ENCODE results near the gene CDIPT.
"Not testable (repeated sequence)": the region's sequence is repeated elsewhere in the genome, so short reads cannot be mapped to it uniquely, and the experiment has no call there.

CDIPT gene, protein sequence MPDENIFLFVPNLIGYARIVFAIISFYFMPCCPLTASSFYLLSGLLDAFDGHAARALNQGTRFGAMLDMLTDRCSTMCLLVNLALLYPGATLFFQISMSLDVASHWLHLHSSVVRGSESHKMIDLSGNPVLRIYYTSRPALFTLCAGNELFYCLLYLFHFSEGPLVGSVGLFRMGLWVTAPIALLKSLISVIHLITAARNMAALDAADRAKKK

DNA sequence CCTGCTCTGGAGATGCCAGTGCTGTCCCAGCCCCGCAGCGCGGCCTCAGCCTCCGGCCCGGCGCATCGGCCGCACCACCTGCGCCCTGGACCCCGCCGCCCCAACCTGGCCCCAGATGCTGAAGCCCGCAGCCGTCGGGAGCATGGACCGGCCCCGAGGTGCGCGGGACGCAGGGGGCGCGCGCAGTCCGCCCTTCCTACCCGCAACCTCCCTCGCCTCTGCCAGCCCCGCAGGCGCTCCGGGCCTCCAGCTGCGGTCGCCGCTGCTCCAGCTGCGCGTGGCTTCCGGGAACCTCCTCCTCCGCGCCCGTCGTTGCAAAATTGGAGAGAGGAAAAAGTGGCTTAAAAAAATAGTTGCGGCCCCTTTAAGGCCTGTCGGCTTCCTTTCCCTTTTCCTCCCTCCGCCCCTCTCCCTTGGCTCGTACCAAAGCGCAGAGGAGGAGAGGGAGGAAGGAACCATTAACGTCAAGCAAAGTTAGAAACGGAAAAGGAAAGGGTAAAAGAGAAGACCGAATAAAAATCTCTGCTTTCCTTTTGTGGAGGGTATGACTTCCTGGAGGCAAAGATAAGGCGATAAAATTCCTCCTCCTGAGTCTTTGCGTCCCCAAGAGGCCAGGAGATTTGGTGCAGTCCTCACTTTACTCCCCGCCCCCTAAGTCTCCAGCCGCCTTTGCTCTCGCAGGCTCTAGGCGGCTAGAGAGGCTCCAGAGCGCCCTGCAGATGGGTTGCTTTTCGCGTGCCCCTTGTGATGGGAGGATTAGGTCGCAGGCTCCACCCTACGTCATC is at the start of gene CDIPT:
Gene CDIPT, minus strand, starts transcription at position 343 of the 785 bp plus-strand sequence. CDS start 369 bp downstream, outside the sequence.
- DNase-seq = peak; percentile 91

DNA sequence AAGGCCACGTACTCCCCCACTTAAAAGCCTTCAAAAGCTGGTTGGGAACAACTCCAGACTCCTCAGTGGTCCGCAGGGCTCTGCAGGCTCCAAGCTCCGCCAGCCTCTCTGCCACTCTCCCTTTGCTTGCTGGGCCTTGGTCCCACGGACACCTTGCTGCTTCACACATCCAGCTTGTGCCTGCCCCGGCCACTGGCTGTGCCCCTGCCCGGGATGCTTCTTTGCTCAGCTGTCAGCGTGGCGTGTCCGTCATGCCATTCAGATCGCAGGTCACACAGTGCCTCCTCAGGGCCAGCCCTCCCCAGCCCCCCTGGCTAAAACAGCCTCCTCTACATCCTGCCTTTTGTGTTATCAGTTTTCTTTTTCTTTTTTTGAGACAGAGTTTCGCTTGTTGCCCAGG is 49.1 kb upstream of the CDIPT start:
- no peak for DNase-seq

DNA sequence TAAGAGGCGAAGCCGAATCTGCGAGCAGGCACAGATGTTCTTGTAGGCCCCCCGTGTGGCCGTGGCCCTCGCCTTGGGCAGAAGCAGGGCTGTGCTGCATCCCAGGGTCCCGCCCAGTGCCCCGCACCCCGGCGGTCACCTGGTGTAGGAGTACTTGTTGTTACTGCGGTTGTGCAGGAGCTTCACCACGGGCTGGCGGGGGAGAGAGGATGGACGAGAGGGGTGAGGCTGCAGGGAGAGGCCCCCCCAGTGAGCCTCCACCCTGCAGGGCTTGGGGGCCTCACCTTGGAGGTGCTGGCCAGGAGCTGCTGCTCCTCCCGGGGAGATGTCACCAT is 48.6 kb upstream of the CDIPT start:
- no peak for DNase-seq

DNA sequence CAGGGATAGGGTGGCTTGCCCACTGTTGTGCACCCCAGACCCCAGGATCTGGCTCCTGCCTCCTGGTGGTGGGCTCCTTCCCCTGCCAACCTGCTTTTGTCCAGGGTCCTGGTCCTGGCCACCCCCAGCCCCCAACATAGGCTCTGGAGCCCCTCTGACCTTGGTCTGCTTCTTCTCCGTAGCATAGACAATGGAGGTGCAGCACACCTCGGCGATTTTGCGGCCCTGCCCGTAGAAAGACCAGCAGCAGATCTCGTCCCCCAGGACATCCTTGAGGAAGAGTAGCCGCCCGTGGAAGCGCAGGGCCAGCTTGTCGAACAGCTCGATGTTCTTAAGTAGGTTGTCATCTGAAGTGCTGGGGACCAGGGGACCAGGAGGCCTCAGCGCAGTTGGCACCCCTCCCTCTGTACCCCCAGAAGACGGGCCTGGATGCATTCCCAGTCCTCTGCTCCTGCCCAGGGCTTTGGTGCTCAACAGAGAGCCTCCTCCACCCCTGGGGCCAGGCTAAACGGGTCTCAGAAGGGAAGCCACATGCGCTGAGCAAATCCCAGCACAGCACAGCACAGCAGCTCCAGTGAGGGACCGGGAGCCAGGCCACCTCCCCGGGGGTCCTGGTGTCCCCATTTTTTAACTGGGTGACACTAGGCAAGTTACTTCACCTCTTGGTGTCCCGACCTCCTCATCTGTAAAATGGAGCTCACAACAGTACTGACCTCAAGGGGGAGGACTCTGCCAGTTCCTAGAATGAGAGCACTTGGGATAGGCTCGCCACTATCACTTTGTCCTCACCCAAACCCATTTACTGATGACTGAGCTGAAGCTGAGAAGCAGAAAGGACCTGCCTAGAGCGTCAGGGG is 48.0 kb upstream of the CDIPT start:
- DNase-seq = no peak

DNA sequence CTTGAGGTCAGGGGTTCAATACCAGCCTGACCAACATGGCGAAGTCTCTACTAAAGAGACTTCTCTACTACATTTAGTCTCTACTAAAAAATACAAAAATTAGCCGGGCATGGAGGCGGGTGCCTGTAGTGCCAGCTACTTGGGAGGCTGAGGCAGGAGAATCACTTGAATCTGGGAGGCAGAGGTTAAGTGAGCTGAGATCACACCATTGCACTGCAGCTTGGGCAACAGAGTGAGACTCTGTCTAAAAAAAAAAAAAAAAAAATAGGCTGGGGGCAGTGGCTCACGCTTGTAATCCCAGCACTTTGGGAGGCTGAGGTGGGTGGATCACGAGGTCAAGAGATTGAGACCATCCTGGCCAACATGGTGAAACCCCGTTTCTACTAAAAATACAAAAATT is 46.8 kb upstream of the CDIPT start:
- DNase-seq = not testable (repeated sequence)

DNA sequence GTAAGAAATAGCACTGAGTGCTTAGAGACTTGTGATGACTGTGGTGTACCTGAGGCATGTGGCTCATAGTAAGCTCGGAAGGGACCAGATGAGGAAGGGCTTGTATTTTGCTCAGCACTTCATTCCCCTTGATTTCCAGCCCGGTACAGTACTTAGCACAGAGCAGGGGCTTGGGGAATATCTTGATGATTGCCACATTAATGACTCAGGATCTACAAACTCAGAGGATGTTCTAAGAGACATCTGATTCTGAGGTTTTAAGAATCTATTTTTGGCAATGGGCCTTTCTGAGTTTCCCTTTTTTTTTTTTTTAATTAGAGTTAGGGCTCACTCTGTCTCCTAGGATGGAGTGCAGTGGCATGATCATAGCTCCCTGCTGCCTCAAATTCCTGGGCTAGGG is 46.4 kb upstream of the CDIPT start:
- no peak for DNase-seq

DNA sequence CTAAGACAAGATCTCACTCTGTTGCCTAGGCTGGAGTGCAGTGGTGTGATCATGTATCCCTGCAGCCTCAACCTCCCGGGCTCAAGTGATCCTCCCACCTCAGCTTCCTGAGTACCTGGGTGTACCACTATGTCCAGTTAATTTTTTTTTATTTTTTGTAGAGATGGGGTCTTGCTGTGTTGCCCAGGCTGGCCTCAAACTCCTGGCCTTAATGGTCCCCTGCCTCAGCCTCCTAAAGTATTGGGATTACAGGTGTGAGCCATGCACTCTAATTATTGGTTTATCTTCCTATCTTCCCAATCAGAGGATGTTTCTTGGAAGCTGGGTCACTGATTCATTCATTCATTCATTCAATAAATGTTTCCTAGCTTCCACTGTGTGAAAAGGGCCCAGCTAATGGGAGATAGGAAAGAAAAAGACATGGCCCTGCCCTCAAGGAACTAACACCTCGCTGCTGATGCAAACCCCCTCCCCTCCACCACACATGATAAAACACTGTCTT is 45.7 kb upstream of the CDIPT start:
- no peak for DNase-seq

DNA sequence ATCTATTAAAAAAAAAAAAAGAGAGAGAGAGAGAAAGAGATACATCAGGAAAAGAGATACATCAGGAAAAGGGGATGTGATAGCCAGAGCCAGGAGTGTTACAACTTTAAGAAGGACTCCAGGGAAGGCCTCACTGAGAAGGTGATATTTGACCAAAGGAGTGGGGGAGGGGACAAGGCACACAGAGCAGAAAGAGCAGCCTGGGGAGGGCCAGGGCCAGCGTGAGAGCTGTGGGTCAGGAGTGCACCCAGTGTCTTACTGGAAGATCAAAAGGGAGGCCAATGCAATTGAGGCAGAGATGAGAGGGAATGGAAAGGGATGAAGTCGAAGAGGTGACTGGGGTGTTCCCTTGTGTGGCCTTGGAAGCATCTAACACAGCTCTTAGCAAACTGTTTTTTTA is 44.9 kb upstream of the CDIPT start:
- no peak for DNase-seq

DNA sequence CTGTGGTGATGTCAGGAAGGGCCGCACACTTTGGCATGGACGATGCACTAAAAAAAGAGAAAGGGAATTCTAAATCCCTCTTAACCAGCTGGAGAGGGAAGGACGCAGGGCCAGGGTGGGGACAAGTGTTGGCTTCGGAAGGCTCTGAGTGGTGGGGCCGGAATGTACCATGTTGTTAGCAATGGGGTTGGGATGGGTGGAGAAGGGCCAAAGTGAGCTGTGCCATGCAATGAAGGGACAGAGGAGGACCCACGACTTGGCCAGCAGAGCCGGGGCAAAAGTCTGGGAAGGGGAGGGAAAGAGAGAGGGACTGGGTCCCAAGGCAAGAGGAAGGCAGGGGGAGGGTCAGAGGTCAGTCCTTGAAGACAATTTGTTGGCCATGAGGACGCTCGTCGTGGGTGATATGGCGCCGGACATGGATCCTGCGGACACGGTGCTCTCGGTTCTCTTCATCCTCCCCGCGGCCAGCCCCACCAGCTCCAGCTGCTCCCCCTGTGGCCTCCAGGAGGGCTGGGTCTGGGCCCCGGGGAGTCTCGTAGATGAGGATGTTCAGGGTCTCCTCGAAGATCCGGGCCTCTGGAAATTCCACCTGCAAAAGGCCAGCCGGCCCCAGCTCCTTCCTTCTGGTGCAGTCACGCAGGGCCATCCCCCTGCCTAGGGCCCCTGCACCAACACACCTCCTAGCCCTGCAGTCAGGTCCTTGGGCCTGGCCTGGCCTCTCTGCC is 43.7 kb upstream of the CDIPT start:
- DNase-seq = no peak

DNA sequence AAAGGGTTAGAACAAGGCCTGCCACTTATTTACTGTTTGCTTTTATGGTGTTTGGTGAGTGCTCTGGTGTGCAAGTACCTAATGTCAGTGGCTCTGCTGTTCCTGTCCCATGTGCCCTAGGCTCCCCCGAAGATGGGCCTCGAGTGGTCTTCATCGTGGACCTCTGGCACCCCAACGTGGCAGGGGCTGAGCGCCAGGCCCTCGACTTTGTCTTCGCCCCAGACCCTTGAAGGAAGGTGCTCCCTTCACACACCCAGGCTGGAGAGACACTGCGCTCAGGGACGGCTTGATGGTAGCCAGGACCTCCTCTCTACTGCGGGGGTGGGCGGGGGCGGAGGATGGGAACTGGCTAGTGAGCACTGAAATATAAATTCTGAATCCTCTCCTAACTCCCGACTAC is 42.6 kb upstream of the CDIPT start:
- no peak for DNase-seq

DNA sequence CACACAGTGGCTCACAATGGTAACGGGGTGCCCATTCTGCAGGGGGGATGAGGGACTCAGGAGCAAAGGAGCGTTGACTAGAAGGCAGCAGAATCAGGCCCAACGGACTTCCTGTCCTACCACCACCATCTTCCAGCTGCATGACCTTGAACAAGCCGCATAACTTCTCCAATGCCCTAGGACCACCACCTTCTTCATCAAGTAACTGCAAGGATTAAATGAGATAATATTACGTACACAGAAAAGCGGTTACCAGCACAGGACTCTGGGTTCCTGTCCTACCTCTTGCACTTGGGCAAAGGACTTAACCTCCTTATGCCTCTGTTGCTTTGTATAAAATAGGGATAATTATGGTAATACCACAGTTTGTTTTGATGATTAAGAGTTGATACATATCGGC is 41.9 kb upstream of the CDIPT start:
- no peak for DNase-seq

DNA sequence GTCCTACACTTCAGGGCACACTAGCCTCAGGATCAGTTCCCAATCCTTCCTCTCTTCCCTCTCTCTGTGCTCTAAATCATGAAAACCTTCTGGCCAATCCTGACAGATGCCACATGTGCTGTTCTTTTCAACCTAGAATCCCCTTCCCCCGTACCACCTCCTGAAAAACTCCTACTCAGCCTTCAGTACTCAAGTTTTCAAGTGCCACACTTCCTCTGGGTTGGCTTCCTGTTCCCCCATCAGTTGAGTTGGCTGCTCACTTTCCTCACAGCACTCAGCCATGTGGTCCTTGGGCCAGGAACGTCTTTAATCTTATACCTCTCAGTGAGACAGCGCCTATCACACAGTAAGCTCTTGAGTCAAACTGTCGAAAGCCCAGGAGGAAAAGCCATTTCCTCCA is 40.6 kb upstream of the CDIPT start:
- DNase-seq = no peak

DNA sequence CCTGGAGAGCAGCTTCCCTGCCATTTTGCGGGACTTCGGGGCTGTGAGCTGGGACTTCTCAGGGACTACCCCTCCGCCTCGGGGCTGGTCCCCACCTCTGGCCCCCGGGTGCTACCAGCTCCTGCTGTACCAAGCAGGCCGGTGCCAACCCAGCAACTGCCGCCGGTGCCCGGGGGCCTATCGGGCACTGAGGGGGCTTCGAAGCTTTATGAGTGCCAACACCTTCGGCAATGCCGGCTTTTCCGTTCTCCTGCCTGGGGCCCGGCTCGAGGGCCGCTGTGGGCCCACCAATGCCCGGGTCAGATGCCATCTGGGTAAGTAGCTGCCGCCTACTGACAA is 38.5 kb upstream of the CDIPT start:
- DNase-seq = no peak

DNA sequence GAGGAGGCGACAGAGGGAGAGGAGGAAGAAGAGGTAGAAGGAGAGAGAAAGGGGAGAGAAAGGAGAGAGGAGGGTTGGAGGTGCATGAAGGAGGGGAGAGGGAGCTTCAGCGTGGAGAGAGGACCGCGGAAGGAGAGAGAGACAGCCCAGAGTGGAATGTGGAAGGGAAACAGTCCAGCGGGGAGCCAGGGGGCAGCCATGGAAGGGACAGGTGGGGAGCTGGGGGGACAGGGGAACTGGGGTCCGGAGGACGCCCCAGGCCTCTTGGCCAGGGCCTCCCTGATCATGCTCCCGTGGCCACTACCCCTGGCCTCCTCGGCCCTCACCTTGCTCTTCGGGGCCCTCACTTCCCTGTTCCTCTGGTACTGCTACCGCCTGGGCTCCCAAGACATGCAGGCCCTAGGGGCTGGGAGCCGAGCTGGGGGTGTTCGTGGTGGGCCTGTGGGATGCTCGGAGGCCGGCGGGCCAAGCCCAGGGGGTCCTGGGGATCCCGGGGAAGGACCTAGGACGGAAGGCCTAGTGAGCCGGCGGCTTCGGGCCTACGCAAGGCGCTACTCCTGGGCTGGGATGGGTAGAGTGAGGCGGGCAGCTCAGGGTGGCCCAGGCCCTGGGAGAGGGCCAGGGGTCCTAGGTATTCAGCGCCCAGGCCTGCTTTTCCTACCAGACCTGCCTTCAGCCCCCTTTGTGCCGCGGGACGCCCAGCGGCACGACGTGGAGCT is 38.0 kb upstream of the CDIPT start:
- DNase-seq = no peak

DNA sequence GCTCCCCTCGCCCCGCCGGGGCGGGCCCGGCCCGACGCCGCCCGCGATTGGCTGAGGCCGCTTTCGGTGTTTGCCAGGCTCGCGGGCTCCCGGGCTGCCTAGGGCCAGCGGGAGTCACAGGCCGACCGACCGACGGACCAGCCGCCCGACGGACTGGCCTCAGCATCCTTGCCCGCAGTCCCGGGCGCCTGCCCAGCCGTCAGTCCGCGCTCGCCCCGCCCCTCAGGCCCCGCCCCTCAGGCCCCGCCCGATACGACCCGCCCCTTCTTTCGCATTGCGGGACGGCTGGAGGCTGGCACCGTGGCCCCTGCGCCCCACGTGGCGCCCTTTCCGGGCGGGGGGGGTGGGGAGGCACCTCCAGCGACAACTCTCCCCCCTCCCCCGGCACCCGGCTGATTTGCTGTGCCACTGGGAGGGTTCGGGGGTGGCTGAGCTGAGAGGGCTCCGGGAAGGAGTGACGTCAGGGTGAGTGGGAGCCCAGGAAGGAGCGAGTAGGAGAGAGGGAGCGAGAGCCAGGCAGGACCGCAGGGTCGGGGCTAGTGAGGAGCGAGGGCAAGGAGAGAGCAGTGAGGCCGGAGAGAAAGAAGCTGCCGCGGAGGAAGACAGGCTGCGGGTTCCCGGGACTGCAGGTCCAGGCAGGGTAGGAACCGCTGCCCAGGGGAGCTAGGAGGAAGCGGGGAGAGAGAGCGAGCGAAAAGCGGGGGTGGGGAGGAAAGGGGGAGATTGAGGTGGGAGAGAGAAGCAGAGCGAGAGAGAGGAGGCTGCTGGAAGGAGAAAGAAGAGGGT is 37.3 kb upstream of the CDIPT start, which contains the start of gene ASPHD1:
Gene ASPHD1, plus strand, starts transcription at position 387 of the 786 bp plus-strand sequence. CDS start 484 bp downstream, outside the sequence.
- DNase-seq = peak; percentile 59

DNA sequence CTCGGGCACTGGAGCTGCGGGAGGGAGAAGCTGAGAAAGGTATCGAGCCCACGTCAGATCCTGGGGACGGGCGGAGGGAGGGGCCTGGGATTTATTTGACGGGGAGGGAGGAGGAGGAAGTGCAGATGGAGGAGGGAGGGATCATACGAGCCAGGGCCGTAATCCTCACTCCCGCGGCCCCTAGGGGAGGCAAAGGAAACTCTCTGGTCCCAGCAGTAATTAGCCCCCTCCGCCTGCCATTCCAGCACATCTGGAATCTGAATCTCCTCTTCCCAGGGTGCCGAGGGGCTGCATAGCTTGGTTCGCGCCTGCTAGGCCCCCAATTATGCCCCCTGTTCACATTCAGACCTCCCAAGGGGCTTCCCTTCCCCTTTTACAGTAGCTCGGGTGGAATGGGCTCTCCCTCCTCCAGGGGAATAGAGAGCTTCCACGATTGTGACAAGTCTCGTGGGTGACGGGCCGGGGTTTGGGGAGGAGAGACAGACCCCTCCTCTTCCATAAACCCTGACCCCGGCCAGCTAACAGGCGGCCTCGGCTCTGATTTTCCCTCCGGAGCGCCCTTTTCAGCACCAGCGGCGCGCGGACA is 36.6 kb upstream of the CDIPT start, which contains the start of gene SEZ6L2:
Gene SEZ6L2, minus strand, starts transcription at position 35 of the 586 bp plus-strand sequence. CDS start 531 bp downstream, outside the sequence.
- DNase-seq = peak; percentile 95

DNA sequence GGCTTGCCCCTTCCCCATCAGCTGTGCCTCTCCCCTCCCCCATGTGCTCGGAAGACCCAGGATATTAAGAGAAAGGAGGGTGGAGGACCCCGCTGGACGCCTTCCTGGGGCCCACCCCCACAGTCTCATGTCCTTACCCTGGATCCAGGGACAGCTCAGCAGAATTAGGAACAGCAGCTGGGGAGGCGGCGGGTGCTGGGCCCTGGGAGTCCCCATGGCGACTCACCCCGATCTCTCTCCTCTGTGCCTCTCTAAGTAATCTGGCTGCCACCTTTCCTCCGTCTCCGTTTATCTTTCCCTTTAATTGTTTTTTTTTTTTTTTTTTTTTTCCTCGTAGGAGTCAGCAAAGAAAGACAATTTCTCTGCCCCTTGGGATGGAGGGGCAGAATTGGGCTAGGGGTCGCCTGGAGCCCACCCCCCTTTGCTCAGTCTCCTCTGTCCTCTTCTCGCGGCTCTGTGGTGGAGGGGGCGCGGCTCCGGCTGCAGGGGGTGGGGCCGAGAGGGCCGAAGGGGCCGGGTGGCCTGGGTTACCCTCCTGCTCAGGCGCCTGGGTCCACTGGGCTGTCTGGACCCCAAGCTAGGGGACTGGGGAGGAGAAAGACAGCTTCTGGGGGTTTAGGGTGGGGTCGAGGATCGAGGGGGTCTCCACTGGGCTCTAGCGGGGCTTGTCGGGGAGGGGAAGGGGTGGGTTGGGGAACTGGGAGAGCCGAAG is 35.9 kb upstream of the CDIPT start:
- DNase-seq = peak; percentile 58

DNA sequence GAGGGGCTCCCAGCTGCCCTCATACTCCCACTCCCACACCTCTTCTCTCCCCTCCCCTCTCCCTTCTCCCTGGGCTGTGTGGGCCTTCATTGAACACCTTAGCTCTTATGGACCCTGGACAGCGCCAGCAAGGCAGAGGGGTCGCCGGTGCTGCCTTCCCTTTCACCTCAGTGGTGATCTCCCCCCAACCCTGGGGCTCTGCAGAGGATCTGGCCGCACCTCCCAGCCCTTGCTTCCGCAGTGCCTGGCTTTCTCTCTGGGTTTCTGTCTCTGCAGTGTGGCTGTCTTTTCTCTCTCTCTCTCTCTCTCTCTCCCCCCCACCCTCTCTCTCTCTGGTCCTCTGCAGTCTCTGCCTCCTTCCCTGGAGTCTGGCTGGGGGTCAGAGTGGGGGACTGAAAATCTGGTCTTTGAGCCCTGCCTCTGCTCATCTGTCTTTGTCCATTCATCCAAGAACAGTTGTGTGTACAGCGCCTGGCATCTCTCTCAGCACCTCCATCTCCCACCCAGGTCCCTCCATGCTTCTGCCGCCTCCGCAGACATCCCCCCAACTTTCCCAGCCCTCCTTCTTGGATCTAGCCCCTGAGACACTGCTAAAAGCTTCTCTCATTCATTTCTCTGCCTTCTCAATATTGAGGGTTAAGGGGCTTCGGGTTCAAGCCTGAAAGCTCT is 35.2 kb upstream of the CDIPT start:
- no peak for DNase-seq

DNA sequence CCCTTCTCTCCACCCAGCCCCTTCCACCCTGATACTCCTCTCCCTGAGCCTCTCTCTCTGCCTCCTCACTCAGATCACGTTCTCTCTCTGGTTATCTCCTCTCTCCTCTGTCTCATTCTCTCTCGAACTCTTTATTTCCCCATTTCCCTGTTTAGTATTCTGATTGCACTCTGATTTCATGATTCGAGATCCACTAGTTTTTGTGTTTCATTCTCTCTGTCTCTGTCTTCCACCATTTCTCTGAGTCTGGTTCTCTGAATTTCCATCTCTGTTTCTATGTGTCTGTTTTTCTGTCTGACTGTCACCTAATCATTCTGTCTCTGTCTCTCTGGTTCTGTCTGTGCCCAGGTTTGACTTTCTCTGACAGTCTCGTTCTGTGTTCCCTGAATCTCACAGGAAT is 34.3 kb upstream of the CDIPT start:
- no peak for DNase-seq

DNA sequence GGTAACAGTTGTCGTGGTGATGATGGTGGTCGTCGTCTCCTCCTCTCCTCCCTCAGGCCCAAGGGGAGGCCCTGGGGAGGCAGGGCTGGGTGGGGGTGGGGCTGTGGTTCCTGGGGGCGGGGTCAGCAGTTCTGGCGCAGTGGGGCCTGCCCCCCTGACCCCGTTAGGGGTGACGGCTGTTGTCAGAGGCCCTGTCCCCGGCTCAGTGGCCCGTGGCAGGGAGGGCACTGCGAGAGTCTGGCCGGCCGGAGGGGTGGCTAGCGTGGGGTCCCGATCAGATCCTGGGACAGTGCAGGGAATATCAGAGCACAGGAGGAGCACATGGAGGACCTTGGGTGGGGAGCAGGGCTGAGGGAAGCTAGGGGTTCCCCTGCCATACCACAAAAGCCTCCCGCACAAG is 33.8 kb upstream of the CDIPT start:
- no peak for DNase-seq

Data from NCI-H1694 (cell line).